GM19324 (cell line): ENCODE measurements around the gene CEP152.

ENCODE experiments used
- ATAC-seq: cut with Tn5 transposase; IDR thresholded peaks from one replicate; pipeline ENCODE4 v1.9.1; 2021; ENCODE audit warnings: mild to moderate bottlenecking, moderate library complexity; ENCODE audit not compliant: unreplicated experiment, low FRiP score

Gene CEP152

DNA sequence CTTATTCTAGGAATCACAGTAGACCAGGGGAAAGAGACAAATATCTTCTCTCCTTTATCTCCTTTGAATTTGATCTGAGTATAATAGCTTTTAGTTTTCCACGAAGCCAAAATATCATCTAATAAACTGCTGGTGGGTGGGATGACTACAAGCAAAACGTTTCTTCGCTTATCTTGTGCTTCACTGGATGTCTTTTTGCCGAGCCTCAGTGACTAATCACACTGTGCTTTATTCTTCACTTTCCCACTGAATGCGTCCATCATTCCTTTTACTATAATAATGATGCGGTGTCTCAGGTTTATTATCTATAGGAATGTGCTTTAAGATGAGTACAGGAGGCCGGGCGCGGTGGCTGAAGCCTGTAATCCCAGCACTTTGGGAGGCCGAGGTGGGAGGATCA is 32.5 kb downstream of the CEP152 start:
- ATAC-seq = no peak

DNA sequence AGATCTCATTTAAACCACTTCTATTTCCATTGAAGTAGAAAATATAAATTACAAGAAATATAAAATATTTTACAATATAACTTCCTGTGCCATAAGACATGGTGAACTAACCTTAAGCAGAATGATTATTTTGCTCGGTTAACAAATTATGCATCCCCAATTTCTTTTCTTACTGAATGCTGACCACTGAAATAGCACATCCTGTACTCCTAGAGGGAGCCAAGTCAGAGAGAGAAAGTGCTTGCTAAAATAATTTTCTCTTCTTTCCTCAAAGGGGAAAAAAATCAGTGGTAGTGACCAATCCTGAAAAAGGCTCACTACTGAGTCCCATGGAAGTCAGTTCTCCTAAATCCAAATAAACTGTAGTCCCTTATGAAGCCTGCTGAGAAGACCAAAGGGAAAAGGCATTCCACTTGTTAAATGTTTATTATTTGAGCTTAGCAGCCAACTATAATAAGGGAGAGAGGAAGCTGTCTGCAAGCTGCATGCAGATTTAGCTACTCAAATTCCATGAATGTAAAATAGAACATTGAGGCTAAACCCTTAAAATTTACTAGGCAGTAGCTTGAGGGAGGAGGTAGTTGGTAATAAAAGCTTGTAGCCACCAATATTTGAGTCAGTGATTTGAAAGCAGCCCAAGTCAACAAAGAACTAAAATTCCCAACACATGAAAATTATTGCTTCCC is 33.1 kb downstream of the CEP152 start:
- no peak for ATAC-seq

DNA sequence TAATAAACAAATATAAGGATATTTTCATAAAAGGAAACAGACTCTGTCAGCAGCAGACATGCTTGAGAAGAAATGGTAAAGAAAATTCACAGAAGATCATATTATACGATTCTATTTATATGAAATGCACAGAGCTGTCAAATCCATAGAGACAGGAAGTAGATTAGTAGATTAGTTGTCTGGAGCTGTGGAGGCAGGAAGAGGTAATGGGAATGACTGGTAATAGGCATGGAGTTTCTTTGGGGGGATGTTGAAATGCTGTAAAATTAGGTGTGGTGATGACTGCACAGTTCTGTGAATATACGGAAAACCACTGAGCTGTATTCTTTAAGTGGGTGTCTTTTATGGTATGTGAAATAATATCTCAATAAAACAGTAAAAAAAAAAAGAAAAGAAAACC is 35.3 kb downstream of the CEP152 start:
- ATAC-seq = no peak

DNA sequence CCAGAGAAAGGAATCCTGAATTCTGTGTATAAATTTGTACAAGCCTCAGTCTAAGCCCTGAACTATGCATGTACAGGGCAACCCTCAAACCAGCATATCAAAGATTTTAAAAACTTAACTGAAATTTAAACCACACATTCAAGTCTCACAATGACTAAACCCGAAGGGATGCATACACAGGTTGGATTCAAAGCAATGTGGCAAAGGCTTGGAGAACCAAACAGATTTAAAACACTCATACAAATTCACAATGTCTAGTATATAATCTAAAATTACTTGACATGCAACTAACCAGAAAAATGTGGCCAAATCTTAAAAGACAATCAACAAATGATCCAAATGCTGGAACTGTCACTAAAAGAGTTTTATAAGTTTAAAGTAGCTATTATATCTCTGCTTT is 36.4 kb downstream of the CEP152 start:
- ATAC-seq = no peak

DNA sequence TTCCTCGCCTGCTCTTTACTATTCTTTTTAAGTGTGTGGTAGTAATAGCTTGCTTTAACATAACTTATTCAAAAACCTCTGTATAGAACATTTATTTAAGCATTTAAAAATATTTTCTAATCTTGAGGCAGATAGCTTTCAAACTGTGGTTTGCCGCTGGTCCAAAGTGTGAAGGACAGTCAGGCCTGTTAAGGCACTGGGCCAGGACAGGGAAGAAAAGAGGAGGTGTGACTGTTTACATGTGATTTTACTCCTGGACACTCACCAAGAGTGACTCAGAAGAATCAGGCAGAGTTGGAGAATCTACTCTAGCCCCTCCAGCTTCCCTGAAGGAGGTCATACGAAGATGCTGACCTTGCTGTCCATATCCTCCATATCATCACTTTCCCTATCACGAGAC is 44.7 kb downstream of the CEP152 start:
- no peak for ATAC-seq

DNA sequence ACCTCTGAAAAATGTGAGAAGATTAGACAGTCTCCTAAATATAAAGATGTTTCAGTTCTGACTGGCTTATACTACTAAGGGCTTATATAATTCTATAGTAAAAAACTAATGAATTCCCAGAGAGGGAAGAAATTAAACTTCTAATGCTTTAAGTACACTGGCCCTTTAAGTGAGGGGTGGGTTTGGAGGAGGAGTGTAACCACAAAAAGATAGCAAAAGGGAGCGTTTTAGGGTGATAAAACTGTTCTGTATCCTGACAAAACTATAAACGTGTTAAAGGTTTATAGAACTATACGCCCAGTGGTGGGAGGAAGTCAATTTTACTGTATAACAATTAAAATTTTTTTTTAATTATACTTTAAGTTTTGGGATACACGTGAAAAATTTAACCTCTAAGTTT is 45.8 kb downstream of the CEP152 start:
- ATAC-seq = no peak

DNA sequence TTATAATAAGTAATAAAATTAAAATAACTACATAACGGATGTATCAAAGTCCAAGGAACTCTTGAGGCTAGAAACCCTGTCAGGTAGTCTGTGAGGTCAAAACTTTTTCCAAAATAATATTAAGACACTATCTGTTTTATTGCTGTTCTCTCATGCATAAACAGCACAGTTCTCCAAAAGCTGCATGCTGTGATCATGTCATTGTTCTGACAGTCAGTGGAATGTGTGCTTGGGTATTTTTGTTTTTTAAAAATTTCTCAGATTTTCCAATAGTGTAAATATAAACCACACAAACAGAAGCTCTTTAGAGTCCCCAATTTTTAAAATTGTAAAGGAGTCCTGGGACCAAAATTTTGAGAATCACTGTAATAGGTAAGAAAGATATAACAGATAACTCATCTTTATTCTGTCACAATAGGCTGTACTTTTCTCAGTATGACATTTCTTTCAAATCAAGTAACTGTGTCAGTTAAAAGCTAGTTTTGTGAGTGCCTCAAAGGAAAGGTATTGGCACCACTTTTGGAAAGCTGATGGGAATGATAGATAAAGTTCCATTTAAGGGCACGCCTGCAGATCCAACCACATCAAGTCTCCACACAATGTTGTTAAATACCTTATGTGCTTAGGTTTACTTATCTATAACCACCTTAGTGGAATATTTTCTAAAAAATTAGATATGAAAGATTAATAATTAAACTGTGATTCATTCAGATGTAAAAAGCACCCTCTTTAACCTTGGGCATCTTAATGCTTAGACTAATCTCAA is 49.3 kb downstream of the CEP152 start:
- ATAC-seq = no peak

DNA sequence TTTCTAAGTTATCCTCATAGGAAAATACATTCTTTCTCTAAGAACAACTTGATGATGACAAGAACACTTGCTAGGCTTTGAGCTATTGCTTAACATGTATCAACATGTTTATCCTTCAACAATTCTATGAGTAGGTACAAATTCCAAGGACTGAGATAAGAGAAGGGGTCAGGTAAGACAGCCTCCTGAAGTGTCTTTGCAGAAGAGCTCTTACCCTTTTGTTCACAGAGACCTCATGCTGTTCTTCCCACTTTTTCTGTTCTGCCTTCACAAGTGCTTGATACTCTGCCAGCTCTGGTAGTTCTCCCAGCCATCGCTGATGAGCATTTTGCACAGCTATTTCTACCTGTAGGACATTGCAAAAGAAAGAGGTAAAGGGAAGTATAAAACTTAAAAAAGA is 50.9 kb downstream of the CEP152 start:
- no peak for ATAC-seq

DNA sequence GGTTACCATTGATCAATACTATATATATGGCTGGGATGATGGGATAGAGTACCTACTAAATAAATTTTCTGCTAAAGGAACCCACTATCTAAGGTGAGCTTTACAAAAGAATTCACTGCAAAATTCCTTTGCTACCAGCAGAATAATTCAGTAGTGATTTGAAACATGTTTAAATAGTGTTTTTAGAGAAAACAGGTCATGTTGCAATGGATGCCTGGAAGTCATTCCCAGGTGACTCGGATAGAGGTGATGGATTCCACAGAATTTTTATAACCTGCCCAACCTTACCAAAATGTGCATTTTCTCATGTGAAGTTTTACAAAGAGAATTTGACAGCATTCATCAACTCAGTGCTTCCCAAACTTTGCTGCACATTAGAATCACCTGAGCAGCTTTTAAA is 53.2 kb downstream of the CEP152 start:
- no peak for ATAC-seq

DNA sequence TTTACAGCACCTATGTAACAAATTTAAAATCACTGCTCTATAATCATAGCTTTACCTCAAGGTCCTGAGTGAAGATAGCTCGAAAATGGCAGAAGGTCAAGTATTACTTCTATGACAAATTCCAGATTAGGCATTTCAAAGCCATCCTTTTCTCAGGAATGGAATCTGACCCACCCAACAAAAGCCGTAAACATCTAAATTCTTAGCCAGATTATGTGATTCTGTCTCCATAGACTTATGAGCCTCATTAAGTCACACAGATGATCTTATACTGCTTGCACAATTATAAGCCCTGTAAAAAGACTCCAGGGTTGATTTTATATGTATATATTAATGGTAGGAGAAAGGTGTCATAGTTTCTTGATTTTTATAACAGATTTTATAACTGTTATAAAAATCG is 56.9 kb downstream of the CEP152 start:
- no peak for ATAC-seq

DNA sequence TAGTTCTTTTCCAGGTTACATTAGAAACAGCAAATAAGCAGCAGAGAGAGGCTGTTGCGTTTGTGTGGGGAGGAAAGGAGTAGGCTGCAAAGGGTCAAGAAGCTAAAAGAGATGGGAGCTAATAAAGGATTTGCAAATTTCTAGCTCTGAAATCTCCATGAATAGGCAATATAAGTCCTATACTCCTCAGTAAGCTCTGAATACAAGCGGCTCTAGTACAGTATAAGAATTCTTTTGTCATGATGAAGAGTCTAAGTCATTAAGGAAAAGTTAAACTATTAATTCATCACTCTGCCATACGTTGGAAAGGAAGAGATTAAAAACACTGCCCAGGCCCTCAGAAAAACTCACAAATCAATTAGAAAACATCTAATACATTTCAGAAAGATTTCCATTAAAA is 59.3 kb downstream of the CEP152 start:
- no peak for ATAC-seq

DNA sequence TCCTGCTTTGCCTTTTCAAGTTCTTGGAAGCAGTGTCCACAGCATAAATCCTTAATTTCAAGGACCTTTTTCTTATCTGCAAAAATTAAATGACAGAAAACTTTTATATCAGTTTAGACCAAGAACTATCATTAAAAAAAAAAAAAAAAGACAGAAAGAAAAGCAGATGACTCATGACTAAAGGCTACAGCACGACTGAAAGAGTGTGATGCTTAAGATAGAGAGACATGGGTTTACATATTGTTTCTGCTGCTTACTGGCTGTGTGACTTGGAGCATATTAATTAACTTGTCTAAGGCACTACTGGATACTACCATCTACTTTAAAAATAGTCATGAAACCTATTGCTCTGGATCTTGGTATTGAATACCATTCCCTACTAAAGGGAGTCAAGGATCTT is 62.3 kb downstream of the CEP152 start:
- ATAC-seq = no peak

DNA sequence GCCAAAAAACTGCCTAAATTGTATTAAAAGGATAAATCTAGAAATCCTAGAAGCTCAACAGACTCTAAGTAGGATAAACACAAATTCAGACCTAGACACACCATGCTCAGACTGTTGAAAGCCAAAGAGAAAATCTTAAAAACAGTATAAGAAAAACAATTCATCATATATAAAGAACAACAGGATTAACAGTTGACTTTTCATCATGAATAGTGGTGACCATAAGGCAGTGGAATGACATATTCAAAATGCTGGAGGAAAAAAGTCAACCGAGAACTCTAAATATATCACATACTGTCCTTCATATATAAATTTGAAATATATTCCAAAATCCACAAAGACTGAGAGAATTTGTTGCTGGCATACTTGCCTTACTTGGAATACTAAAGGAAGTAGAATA is 77.3 kb downstream of the CEP152 start:
- no peak for ATAC-seq

DNA sequence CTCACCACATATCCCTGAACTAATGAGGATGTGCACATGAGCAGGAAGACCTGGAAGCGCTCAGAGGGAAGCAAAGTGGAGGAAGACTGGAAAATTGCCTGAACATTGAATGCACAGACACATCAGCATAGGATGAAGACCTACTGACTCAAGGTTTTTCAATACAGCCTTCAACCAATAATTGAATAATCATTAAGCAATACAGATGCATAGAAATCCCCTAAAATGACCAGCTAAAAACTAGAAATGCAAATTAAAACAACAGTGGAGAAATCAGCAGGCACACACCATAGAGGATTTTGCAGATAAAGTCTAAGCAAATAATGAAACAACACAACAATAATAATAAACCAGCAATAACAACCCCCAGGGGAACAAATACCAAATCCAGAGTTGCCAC is 80.4 kb downstream of the CEP152 start:
- no peak for ATAC-seq

DNA sequence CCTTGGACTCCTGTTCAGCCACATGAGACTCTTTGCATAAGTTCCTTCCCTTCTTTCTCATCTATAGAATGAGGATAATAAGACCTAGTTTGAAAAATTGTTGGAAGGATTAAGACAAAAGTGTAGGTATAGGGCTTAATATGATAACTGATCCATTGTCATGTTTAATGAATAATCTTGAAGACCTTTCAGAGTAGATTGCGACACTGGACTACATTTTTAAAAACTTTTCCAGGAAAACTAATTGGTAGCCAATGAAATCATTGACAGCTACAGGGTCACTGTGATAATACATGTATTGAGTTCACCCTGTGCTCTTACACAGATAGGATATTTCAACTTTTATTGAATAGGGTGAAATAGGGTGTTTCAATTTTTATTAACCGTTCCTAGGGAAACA is 86.9 kb downstream of the CEP152 start:
- no peak for ATAC-seq

DNA sequence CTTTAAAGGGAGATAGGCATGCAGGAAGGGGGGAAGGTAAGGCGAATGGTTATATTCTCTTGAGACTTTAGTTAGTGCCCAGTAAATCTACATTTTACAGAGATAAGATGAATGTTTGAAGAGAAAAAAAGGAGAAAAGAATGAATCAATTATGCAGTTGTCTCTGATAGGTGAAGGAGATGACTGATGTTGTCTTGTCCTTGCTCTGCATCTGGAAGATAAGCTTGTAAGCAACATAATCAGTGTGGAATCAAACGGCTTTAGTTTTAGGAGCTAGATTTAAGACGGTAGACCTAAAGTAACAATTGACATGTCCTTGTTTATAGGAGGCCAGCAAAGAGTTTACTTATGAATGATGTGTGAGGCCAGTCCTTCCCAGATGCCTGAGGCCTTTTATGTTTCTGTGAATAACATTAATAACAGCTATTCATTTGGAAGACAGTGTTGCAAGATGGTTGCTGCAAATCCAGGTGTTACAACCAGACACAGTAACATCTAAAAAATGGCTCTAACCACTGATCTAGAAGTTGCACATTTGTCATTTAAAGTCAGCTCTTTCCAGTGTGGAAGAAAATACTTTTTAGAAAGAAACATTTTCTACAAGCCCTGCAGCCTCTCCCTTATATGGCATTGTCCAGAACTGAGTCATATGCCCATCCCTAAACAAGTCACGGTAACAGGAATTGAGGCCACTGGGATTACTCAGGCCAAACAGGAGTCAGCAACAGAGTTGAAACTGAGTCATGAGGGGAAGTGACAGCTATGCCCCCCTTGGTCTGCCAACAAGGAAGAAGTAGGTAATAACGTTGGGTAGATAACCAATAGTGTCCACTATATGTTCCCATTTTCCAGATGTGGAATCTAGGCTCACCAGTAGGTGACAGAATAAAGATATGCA is 87.9 kb downstream of the CEP152 start:
- no peak for ATAC-seq

DNA sequence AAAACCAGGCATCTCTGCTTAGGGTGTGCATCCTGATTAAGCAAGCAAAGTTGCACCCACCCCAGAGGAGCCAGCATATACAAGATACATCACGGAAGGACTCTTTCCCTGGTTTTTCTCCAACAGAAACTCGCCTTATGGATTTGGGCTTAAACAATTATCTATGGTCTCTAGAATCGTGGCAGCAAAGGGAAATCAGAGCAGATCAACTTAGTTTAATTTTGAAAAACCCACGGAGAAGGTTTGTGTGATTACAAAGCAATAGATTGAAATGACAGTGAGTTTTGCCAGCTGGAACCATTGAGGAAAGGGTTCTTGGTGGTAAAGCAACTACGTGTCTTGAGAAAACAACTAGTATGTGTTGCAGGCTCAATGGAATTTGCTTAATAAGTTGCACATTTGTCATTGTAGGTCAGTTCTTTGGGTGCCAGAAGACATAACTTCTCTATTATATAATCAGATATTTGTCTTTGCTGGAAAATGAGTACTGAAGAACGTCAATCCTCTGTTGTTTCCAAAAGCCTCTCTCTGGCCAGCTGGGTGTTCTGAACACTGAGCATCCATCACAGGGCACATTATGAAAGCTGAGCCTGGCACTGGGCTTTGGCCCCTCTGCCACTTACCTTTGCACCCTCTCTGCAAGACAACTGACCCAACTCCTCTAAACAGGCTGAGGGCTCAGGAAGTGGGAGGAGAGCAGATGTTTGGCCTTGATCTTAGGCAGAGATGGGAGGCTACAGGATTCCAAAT is 89.6 kb downstream of the CEP152 start:
- no peak for ATAC-seq

DNA sequence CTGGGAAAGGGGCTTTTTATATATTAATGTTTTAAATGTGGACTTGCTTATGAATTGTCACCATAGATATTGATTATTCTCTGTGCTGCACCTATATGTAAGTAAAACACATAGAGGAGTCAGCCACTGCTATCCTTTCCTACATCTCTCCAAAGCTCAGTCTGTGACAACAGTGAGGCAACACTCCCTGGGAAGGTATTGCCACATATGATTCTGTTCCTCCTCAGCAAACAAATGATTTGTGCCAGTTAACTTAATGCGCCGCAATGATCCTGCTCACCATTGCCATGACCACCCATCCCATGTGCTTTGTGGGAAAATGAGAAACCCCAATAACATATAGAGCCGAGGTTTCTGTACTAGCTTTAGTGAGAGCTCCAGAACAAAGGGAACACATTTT is 90.2 kb downstream of the CEP152 start:
- ATAC-seq = no peak

DNA sequence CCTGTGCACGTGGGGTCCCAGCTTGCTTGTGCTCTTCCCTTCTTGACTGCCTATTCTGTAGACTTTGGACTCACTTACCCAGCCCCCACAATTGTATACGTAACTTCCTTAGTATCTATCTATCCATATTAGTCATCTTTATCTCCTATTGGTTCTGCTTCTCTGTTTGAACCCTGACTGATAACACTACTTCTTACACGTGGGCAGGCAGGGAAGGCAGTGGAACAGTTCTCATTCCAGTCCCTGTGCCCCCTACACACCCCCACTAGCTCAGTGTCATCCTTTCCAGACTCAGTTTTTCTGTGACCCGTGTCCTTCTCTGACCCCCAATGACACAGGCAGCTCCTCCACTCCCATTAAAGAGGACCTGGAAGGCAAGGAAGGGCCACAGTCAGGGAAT is 91.2 kb downstream of the CEP152 start:
- ATAC-seq = no peak

DNA sequence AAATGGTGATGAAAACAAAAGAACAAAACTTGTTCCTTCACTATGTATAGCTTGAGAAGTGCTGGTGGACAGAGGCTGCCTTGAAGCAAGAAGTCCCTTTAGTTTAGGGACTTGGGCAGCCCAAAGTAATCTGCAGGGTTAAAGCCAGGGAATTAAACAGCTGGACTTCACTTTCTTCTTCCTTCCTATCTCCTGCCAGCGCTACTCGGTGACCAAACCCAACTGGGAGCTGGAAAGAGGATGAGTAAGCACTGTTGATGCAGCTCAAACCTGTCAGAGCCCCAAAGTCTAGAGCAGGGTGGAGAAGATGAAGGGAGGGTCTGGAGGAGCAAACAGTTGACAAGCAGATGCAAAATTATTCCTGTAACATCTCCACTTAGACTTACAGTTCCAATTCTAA is 92.2 kb downstream of the CEP152 start:
- no peak for ATAC-seq

DNA sequence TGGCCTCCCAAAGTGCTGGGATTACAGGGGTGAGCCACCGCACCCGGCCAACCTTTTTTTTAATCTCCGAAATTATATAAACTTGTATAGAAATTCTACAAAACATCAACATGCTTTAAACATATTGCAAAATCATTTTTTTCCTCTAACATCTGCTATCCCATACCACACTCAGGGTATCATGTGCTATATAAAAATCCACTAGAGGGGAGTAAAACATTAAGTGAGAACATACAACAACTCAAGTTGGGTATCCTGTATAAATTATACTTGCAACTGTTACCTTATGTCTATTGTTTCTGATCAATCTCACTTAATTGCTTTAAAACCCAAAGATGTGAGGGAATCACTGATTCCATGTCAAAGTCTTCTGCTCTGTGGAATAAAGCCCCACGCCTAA is 93.4 kb downstream of the CEP152 start:
- no peak for ATAC-seq
